K562 (cell line): ENCODE measurements around the gene ARHGAP33. TPM values are rescaled to one million over a fixed set of nuclear protein-coding genes. Genes with fewer than 3 reads are reported as not detected.
A peak's percentile ranks its signal among the peaks of the same experiment; 100 is the strongest.

Experiments used
- DNMT1 ChIP-seq: fragments of 450-650 bp; IDR thresholded peaks from 2 replicates; pipeline ENCODE4 v1.6.1; 2016; ENCODE audit warnings: antibody characterized with exemption, mild to moderate bottlenecking
- FOXJ3 ChIP-seq: sonication (generic); formaldehyde crosslinking; IDR thresholded peaks from 2 replicates; pipeline ENCODE4 v1.4.0; 2020; ENCODE audit warnings: mild to moderate bottlenecking, missing genetic modification reagents
- GABPA ChIP-seq: fragments of 200-800 bp; sonication (Bioruptor generic); conservative IDR thresholded peaks from 2 replicates; pipeline ENCODE4 v1.6.1; 2016; ENCODE audit warnings: low read depth, missing genetic modification characterization, missing compliant biosample characterization
- GTF2F1 ChIP-seq: IDR thresholded peaks from 2 replicates; pipeline ENCODE4 v1.6.1; 2011; ENCODE audit warnings: low read depth, low read length, improper control_type of control experiment
- MCM2 ChIP-seq: fragments of 450-650 bp; IDR thresholded peaks from 2 replicates; pipeline ENCODE4 v1.6.1; 2017; ENCODE audit warnings: low read depth, mild to moderate bottlenecking
- NEUROD1 ChIP-seq: fragments of 150-350 bp; IDR thresholded peaks from 2 replicates; pipeline ENCODE4 v1.6.1; 2014; ENCODE audit warnings: borderline replicate concordance, low read length, low read depth; ENCODE audit not compliant: partially characterized antibody
- PYGO2 ChIP-seq: fragments of 450-650 bp; IDR thresholded peaks from 2 replicates; pipeline ENCODE4 v1.6.1; 2016; ENCODE audit warnings: mild to moderate bottlenecking, missing genetic modification characterization, moderate library complexity, missing compliant biosample characterization
- RBM39 ChIP-seq: fragments of 200-400 bp; formaldehyde crosslinking; optimal IDR thresholded peaks from 2 replicates; pipeline ENCODE3; 2018; ENCODE audit warnings: low read depth, low read length
- SFPQ ChIP-seq: fragments of 200-400 bp; formaldehyde crosslinking; IDR thresholded peaks from 2 replicates; pipeline ENCODE4 v1.6.1; 2017; ENCODE audit warnings: mild to moderate bottlenecking, low read depth, low read length, moderate library complexity
- TAF7 ChIP-seq: fragments of 450-650 bp; IDR thresholded peaks from 2 replicates; pipeline ENCODE4 v1.6.1; 2016; ENCODE audit warnings: missing genetic modification characterization, missing compliant biosample characterization
- ZNF197 ChIP-seq: fragments of 200-800 bp; sonication (Bioruptor generic); IDR thresholded peaks from 2 replicates; pipeline ENCODE4 v1.6.1; 2016; ENCODE audit warnings: low read depth, missing genetic modification characterization, missing compliant biosample characterization
- ZNF212 ChIP-seq: fragments of 450-650 bp; formaldehyde crosslinking; IDR thresholded peaks from 2 replicates; pipeline ENCODE4 v1.4.0; 2020; ENCODE audit warnings: mild to moderate bottlenecking
- polyA plus RNA-seq, 8 experiments: library from polyadenylated mRNA; depleted of rRNA in 4 of 8; stranded (reverse) in 5 of 8; unstranded in 3 of 8; fragments of >200 nt; fragmentation: Nextera tagmentation in 2 of 8; fragmentation: Illumina TruSeq in 1 of 8; extraction: Ambion mirVana in 2 of 8; extraction: Trizol in 1 of 8; gene quantifications; 2 replicates each; pipeline versions ENCODE4 v1.2.1 to v1.2.3, GENCODE V29; 2011 to 2014; ENCODE audit warnings: inconsistent platforms in 1 of 8, missing spikeins in 1 of 8
- total RNA-seq, 7 experiments: library from RNA; depleted of rRNA in 6 of 7; stranded (reverse); fragments of >200 nt in 6 of 7; fragmentation: Illumina TruSeq in 2 of 7; extraction: Trizol in 2 of 7; gene quantifications; 2 replicates each; pipeline versions ENCODE4 v1.2.1 to v1.2.3, GENCODE V29; 2011 to 2021; ENCODE audit warnings: low replicate concordance in 1 of 7
- TF ChIP-seq, protein P1 (sequence below), 2 experiments: IDR thresholded peaks; 2 replicates each; pipeline ENCODE4 v1.6.1; 2012; ENCODE audit warnings: improper control_type of control experiment in 2 of 2, low read depth in 2 of 2, low read length in 2 of 2, borderline replicate concordance in 1 of 2
- TF ChIP-seq, protein P2 (sequence below): sonication (generic); formaldehyde crosslinking; IDR thresholded peaks from 2 replicates; pipeline ENCODE4 v1.8.0; 2023; ENCODE audit warnings: mild to moderate bottlenecking, missing genetic modification reagents
- TF ChIP-seq, protein P3 (sequence below): sonication (generic); formaldehyde crosslinking; IDR thresholded peaks from 2 replicates; pipeline ENCODE4 v1.9.0; 2022; ENCODE audit warnings: mild to moderate bottlenecking, missing genetic modification reagents

ARHGAP33 gene
- total and polyA plus RNA-seq, 9 of the 15 experiments (the other 6 are each of a cell fraction or from before 2014, with no cell fraction given): 0.06 to 26.6 (median 1.6) TPM; not detected in 1

- TF ChIP-seq, protein P1, sequence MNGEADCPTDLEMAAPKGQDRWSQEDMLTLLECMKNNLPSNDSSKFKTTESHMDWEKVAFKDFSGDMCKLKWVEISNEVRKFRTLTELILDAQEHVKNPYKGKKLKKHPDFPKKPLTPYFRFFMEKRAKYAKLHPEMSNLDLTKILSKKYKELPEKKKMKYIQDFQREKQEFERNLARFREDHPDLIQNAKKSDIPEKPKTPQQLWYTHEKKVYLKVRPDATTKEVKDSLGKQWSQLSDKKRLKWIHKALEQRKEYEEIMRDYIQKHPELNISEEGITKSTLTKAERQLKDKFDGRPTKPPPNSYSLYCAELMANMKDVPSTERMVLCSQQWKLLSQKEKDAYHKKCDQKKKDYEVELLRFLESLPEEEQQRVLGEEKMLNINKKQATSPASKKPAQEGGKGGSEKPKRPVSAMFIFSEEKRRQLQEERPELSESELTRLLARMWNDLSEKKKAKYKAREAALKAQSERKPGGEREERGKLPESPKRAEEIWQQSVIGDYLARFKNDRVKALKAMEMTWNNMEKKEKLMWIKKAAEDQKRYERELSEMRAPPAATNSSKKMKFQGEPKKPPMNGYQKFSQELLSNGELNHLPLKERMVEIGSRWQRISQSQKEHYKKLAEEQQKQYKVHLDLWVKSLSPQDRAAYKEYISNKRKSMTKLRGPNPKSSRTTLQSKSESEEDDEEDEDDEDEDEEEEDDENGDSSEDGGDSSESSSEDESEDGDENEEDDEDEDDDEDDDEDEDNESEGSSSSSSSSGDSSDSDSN (IDR thresholded peaks at IDR 0.05; ENCODE audit: borderline replicate concordance in 1 of 2, low read depth in 2 of 2, low read length in 2 of 2): no peak
- TF ChIP-seq DNMT1 (no peak), FOXJ3 (no peak), ZNF197 (no peak), PYGO2 (tag) (no peak), NEUROD1 (peak; percentile 69), MCM2 (no peak), SFPQ (no peak), GABPA (tag) (no peak), ZNF212 (CRISPR knock-in tag) (no peak), TAF7 (tag) (no peak), GTF2F1 (no peak), RBM39 (no peak)
- TF ChIP-seq, protein P2, sequence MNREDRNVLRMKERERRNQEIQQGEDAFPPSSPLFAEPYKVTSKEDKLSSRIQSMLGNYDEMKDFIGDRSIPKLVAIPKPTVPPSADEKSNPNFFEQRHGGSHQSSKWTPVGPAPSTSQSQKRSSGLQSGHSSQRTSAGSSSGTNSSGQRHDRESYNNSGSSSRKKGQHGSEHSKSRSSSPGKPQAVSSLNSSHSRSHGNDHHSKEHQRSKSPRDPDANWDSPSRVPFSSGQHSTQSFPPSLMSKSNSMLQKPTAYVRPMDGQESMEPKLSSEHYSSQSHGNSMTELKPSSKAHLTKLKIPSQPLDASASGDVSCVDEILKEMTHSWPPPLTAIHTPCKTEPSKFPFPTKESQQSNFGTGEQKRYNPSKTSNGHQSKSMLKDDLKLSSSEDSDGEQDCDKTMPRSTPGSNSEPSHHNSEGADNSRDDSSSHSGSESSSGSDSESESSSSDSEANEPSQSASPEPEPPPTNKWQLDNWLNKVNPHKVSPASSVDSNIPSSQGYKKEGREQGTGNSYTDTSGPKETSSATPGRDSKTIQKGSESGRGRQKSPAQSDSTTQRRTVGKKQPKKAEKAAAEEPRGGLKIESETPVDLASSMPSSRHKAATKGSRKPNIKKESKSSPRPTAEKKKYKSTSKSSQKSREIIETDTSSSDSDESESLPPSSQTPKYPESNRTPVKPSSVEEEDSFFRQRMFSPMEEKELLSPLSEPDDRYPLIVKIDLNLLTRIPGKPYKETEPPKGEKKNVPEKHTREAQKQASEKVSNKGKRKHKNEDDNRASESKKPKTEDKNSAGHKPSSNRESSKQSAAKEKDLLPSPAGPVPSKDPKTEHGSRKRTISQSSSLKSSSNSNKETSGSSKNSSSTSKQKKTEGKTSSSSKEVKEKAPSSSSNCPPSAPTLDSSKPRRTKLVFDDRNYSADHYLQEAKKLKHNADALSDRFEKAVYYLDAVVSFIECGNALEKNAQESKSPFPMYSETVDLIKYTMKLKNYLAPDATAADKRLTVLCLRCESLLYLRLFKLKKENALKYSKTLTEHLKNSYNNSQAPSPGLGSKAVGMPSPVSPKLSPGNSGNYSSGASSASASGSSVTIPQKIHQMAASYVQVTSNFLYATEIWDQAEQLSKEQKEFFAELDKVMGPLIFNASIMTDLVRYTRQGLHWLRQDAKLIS: no peak
- TF ChIP-seq, protein P3, sequence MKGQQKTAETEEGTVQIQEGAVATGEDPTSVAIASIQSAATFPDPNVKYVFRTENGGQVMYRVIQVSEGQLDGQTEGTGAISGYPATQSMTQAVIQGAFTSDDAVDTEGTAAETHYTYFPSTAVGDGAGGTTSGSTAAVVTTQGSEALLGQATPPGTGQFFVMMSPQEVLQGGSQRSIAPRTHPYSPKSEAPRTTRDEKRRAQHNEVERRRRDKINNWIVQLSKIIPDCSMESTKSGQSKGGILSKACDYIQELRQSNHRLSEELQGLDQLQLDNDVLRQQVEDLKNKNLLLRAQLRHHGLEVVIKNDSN (CRISPR knock-in tag): no peak; the same call in 1 of the 2 replicates
Observed at GRCh38 chr19:35775298-35776101, at the start of gene ARHGAP33 (continued).
